Mesendoderm (in vitro differentiated cells): Measurements from ENCODE around the gene C15orf62. TPM values are rescaled to one million over a fixed set of nuclear protein-coding genes. Genes with fewer than 3 reads are reported as not detected.

Experiments used
- DNase-seq: peaks from one replicate; pipeline ENCODE4 v3.0.0; 2013
- H2AK5ac ChIP-seq: 2 replicates; pipeline ENCODE4 v1.6.1; 2013; ENCODE audit warnings: low read length, inconsistent platforms
- H2BK120ac ChIP-seq: 2 replicates; pipeline ENCODE4 v1.6.1; 2013; ENCODE audit warnings: low read depth, mild to moderate bottlenecking, low read length, moderate library complexity, mixed read lengths
- H2BK15ac ChIP-seq: replicated peaks from 2 replicates; pipeline ENCODE4 v1.6.1; 2013; ENCODE audit warnings: low read depth, mild to moderate bottlenecking, moderate library complexity
- H2BK5ac ChIP-seq: 2 replicates; pipeline ENCODE4 v1.6.1; 2013; ENCODE audit warnings: low read length, inconsistent platforms
- H3K18ac ChIP-seq: 2 replicates; pipeline ENCODE4 v1.6.1; 2013; ENCODE audit warnings: mild to moderate bottlenecking, low read length, mixed read lengths
- H3K23ac ChIP-seq: one replicate; pipeline ENCODE4 v1.6.1; 2013; ENCODE audit warnings: low read length
- H3K27ac ChIP-seq: 2 replicates; pipeline ENCODE4 v1.5.1; 2013; ENCODE audit warnings: low read depth, mild to moderate bottlenecking, inconsistent platforms, low read length, moderate library complexity
- H3K27me3 ChIP-seq: 2 replicates; pipeline ENCODE4 v1.6.1; 2013; ENCODE audit warnings: low read length, control low read depth, mild to moderate bottlenecking, inconsistent platforms; ENCODE audit not compliant: insufficient read depth, poor library complexity
- H3K36me3 ChIP-seq: 2 replicates; pipeline ENCODE4 v1.6.1; 2013; ENCODE audit warnings: low read length, inconsistent platforms; ENCODE audit not compliant: control insufficient read depth, insufficient read depth
- H3K4ac ChIP-seq: one replicate; pipeline ENCODE4 v1.6.1; 2013; ENCODE audit warnings: low read depth, mild to moderate bottlenecking, low read length, moderate library complexity
- H3K4me1 ChIP-seq: 2 replicates; pipeline ENCODE4 v1.6.1; 2013; ENCODE audit warnings: low read depth, low read length, inconsistent platforms; ENCODE audit not compliant: control insufficient read depth
- H3K4me2 ChIP-seq: 2 replicates; pipeline ENCODE4 v1.6.1; 2013; ENCODE audit warnings: low read length
- H3K4me3 ChIP-seq: 2 replicates; pipeline ENCODE4 v1.5.1; 2013; ENCODE audit warnings: mild to moderate bottlenecking, low read length
- H3K56ac ChIP-seq: one replicate; pipeline ENCODE4 v1.6.1; 2013; ENCODE audit warnings: low read length
- H3K79me1 ChIP-seq: 2 replicates; pipeline ENCODE4 v1.6.1; 2013; ENCODE audit warnings: low read length, inconsistent platforms
- H3K79me2 ChIP-seq: 2 replicates; pipeline ENCODE4 v1.6.1; 2013; ENCODE audit warnings: mild to moderate bottlenecking, low read length; ENCODE audit not compliant: control insufficient read depth, insufficient read depth
- H3K9ac ChIP-seq: 2 replicates; pipeline ENCODE4 v1.6.1; 2013; ENCODE audit warnings: low read length, inconsistent platforms
- H4K5ac ChIP-seq: one replicate; pipeline ENCODE4 v1.6.1; 2013; ENCODE audit warnings: low read length
- H4K8ac ChIP-seq: one replicate; pipeline ENCODE4 v1.6.1; 2013; ENCODE audit warnings: low read depth, mild to moderate bottlenecking, control low read depth, low read length, moderate library complexity
- WGBS: extraction: QIAGEN DNeasy Blood & Tissue Kit; methylation state at CpG from one replicate; pipeline ENCODE4 v1.1.7; 2013; ENCODE audit warnings: low lambda C conversion rate, missing lambda C conversion rate; ENCODE audit not compliant: insufficient coverage; ENCODE audit errors: extremely low coverage; 5-methylcytosine and 5-hydroxymethylcytosine counted together
- polyA plus RNA-seq, 2 experiments: library from polyadenylated mRNA; stranded (reverse); fragments of 200-250 nt; gene quantifications; one replicate each; pipeline ENCODE4 v1.2.3, GENCODE V29; 2013

Gene C15orf62
- 0.07 TPM for polyA plus RNA-seq (2013, experiment 1 of 2)
- 0.15 TPM for polyA plus RNA-seq (2013, experiment 2 of 2)

DNA sequence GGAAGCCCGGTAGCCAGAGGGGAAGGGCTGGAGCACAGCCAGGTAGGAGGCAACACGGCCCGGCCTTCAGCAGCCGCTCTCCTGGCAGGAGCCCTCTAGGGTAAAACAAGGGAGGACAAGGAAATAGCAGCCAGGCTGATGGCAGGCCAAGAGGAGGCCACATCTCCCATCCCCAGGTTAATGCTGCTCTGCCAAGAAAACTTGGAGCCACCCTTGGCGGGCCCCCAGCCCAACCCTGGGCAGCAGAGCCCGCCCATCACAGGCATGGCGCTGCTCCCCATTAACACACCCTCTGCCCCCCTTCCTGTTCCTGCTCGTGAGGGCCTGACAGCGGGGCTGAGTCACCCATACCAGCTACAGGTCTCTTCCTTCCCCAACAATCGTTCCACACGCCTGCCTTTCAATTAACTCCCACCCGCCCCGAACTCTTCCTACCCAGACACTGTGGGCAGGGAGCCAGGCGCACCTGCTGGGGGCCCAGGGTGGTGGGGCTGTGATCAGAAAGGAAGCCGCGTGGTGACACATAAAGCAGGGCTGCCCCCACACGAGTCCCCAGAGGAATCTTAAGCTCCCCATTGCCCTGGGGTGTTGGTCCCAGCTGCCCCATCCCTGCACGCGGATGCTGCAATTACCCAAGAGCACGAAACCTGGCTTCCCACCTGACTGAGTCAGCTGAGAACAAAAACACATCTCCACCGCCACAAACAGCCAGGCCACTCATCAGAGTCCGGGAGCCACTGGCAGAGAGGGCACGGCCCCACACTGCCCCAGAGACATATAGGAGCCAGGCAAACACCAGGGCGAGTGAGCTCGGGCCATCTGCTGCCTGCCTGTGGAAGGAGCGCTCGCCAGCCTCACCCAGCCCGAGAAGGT, at the start of gene C15orf62:
Gene C15orf62, plus strand, starts transcription at position 707 of the 873 bp plus-strand sequence. CDS start 516 bp downstream, outside the sequence.
- H4K5ac ChIP-seq: no peak within 1 kb of the TSS
- no peak within 1 kb of the TSS for H3K56ac ChIP-seq
- H3K36me3 ChIP-seq: no peaks in the 10 kb centered on the region
- no peak within 1 kb of the TSS for H3K9ac ChIP-seq
- H3K4me3 ChIP-seq: no peak within 1 kb of the TSS
- no CpG with 5 or more reads among the region's 28 CpGs for WGBS
- no peak within 1 kb of the TSS for H3K18ac ChIP-seq
- DNase-seq: no peak
- H3K23ac ChIP-seq: no peak within 1 kb of the TSS
- H2BK15ac ChIP-seq: no peak within 1 kb of the TSS
- H2AK5ac ChIP-seq: no peak within 1 kb of the TSS
- H3K4ac ChIP-seq: no peak within 1 kb of the TSS
- no peak within 1 kb of the TSS for H3K4me2 ChIP-seq
- H3K79me1 ChIP-seq: no peaks in the 10 kb centered on the region
- H2BK5ac ChIP-seq: no peak within 1 kb of the TSS
- no peak within 1 kb of the TSS for H4K8ac ChIP-seq
- H3K4me1 ChIP-seq: peaks cover 7% of the 10 kb centered on the region
- no peak within 1 kb of the TSS for H2BK120ac ChIP-seq
- H3K79me2 ChIP-seq: no peaks in the 10 kb centered on the region
- H3K27me3 ChIP-seq: no peaks in the 10 kb centered on the region
- H3K27ac ChIP-seq: no peak within 1 kb of the TSS

DNA sequence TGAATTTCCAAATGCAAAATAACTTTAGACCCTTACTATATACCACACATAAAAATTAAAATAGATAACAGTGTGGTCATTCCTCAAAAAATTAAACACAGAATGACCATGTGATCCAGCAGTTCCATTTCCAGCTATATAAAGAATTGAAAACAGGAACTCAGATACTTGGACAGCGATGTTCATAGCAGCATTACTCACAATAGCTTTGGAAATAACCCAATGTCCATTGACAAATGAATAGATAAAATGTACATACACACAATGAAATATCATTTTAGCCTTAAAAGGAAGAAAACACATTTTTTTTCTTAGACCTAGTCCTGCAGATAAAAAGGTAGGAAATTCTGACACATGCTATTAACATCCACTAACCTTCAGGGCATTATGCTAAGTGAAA, 48.1 kb upstream of the C15orf62 start:
- no peak overlapping the region for H3K4me2 ChIP-seq
- no peak overlapping the region for H2BK120ac ChIP-seq
- H3K56ac ChIP-seq: no peak overlapping the region
- no peak overlapping the region for H4K8ac ChIP-seq
- H3K4ac ChIP-seq: no peak overlapping the region
- no peak overlapping the region for H3K18ac ChIP-seq
- no peaks in the 10 kb centered on the region for H3K79me2 ChIP-seq
- no peaks in the 10 kb centered on the region for H3K79me1 ChIP-seq
- no peak overlapping the region for H2AK5ac ChIP-seq
- DNase-seq: no peak
- peaks cover 2% of the 10 kb centered on the region for H3K36me3 ChIP-seq
- WGBS: no CpG with 5 or more reads among the region's 1 CpG
- no peak overlapping the region for H2BK5ac ChIP-seq
- H3K9ac ChIP-seq: no peak overlapping the region
- H3K23ac ChIP-seq: no peak overlapping the region
- H3K4me1 ChIP-seq: no peaks in the 10 kb centered on the region
- no peaks in the 10 kb centered on the region for H3K27me3 ChIP-seq
- no peak overlapping the region for H3K4me3 ChIP-seq
- H4K5ac ChIP-seq: no peak overlapping the region
- no peak overlapping the region for H2BK15ac ChIP-seq
- H3K27ac ChIP-seq: no peak overlapping the region

DNA sequence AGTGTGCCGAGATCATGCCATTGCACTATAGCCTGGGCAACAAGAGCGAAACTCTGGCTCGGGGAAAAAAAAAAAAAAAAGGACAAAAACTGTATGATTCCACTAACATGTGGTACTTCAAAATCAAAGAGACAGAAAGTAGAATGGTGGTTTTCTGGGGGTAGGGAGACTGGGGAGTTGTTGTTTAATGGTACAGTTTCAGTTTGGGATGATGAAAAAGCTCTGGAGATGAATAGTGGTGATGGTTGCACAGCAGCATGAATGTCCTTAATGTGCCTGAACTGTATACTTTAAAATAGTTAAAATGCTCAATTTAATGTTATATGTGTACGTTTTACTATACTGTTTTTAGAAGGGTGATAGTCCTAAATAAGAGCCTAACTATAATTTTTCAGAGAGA, 47.4 kb upstream of the C15orf62 start:
- H3K4me1 ChIP-seq: no peaks in the 10 kb centered on the region

GRCh38 chr15:40722934-40723333, 46.8 kb upstream of the C15orf62 start:
- no CpG with 5 or more reads among the region's 2 CpGs for WGBS
- no peaks in the 10 kb centered on the region for H3K27me3 ChIP-seq
- no peak overlapping the region for H3K4me3 ChIP-seq
- H4K8ac ChIP-seq: no peak overlapping the region
- H3K9ac ChIP-seq: no peak overlapping the region
- no peaks in the 10 kb centered on the region for H3K4me1 ChIP-seq
- H3K79me1 ChIP-seq: no peaks in the 10 kb centered on the region
- no peak overlapping the region for H3K27ac ChIP-seq
- H3K18ac ChIP-seq: no peak overlapping the region
- H3K36me3 ChIP-seq: peaks cover 2% of the 10 kb centered on the region
- no peak overlapping the region for H3K4ac ChIP-seq
- H3K4me2 ChIP-seq: no peak overlapping the region
- H2BK120ac ChIP-seq: no peak overlapping the region
- H2AK5ac ChIP-seq: no peak overlapping the region
- no peak for DNase-seq
- H3K23ac ChIP-seq: no peak overlapping the region
- H2BK15ac ChIP-seq: no peak overlapping the region
- H2BK5ac ChIP-seq: no peak overlapping the region
- no peak overlapping the region for H3K56ac ChIP-seq
- no peak overlapping the region for H4K5ac ChIP-seq
- no peaks in the 10 kb centered on the region for H3K79me2 ChIP-seq

More for the DNA sequence above, 47.4 kb upstream of the C15orf62 start:
- Histone ChIP-seq H2AK5ac (no peak overlapping the region), H3K27ac (no peak overlapping the region), H3K18ac (no peak overlapping the region), H3K4me3 (no peak overlapping the region), H3K27me3 (no peaks in the 10 kb centered on the region), H2BK5ac (no peak overlapping the region), H3K56ac (no peak overlapping the region), H3K4me2 (no peak overlapping the region), H3K23ac (no peak overlapping the region), H3K9ac (no peak overlapping the region), H4K5ac (no peak overlapping the region), H3K36me3 (peaks cover 2% of the 10 kb centered on the region), H3K79me1 (no peaks in the 10 kb centered on the region), H3K79me2 (no peaks in the 10 kb centered on the region), H2BK120ac (no peak overlapping the region), H4K8ac (no peak overlapping the region), H3K4ac (no peak overlapping the region), H2BK15ac (no peak overlapping the region)
- no peak for DNase-seq
- WGBS: no CpG with 5 or more reads among the region's 4 CpGs

GRCh38 chr15:40723919-40724318, 45.9 kb upstream of the C15orf62 start:
- no peaks in the 10 kb centered on the region for H3K36me3 ChIP-seq
- no peak overlapping the region for H3K4me3 ChIP-seq
- no peak overlapping the region for H3K23ac ChIP-seq
- H3K27me3 ChIP-seq: no peaks in the 10 kb centered on the region
- WGBS: no CpG with 5 or more reads among the region's 2 CpGs
- no peak overlapping the region for H2BK15ac ChIP-seq
- no peak overlapping the region for H2AK5ac ChIP-seq
- no peak overlapping the region for H2BK120ac ChIP-seq
- H3K18ac ChIP-seq: no peak overlapping the region
- no peak overlapping the region for H3K27ac ChIP-seq
- H3K79me2 ChIP-seq: no peaks in the 10 kb centered on the region
- H3K9ac ChIP-seq: no peak overlapping the region
- no peak overlapping the region for H3K56ac ChIP-seq
- H4K8ac ChIP-seq: no peak overlapping the region
- DNase-seq: no peak
- H3K4me1 ChIP-seq: no peaks in the 10 kb centered on the region
- no peak overlapping the region for H4K5ac ChIP-seq
- no peak overlapping the region for H2BK5ac ChIP-seq
- H3K4ac ChIP-seq: no peak overlapping the region
- no peak overlapping the region for H3K4me2 ChIP-seq
- no peaks in the 10 kb centered on the region for H3K79me1 ChIP-seq
